ENCODE measurements around the gene MN1.
"Not testable (repeated sequence)": the region's sequence is repeated elsewhere in the genome, so short reads cannot be mapped to it uniquely, and the experiment has no call there.

The MN1 gene

GRCh38 chr22:27761665-27762064 is 39.9 kb downstream of the MN1 start:
- no peak for DNase-seq (ENCODE audit: low read depth)

DNA sequence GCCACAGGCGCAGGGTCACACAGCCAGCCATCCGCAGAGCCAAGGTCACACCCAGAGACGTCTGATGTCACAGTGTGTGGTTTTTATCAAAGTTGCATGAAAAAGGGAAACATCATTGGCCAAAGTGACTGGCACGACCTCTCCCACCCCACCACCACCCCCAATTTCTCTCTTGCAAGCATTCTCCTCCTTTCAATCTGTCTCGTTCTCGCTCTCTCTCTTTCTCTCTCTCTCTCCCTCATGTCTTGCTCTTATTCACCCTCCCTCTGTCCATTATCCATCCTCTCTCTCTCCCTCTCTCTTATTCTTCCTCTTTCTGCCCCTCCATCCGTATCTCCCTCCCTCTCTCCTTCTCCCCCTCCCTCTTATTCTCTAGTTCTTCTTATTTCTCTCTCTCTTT is 40.6 kb downstream of the MN1 start:
- DNase-seq (ENCODE audit: low read depth), result no peak

GRCh38 chr22:27760474-27760873 is 41.1 kb downstream of the MN1 start:
- no peak for DNase-seq (ENCODE audit: low read depth)

GRCh38 chr22:27757928-27758525 is 43.5 kb downstream of the MN1 start:
- DNase-seq (ENCODE audit: low read depth), result no peak

DNA sequence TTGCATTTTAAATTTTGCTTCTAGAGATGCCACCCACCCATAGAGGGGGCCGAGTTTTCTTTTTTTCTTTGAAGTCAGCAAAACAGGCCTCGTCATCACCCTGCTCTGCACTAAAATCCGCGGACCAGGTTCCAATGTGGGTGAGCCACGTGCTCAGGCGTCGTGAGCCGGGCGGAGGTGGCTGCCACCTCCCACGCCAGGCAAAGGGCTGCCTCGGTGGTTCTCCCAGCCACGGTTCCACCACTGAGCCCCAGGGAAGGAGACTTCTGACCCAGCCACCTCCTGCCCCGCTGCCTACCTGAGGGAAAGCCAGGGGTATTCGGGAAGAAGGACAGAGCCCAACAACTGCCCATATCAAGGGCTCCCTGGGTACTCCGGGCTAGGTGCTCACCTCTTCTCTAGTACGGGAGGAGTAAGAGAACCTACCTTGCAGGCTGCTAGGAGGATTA is 45.3 kb downstream of the MN1 start:
- no peak for DNase-seq (ENCODE audit: low read depth)

GRCh38 chr22:27755521-27756211 is 45.9 kb downstream of the MN1 start:
- DNase-seq (ENCODE audit: low read depth), result no peak

GRCh38 chr22:27754888-27755480 is 46.6 kb downstream of the MN1 start:
- DNase-seq (ENCODE audit: low read depth), result no peak

- no peak for DNase-seq (ENCODE audit: low read depth)
These were observed 47.2 kb downstream of the MN1 start for GRCh38 chr22:27754247-27754887.

GRCh38 chr22:27752771-27753170 is 48.8 kb downstream of the MN1 start:
- peak; percentile 33 for DNase-seq (ENCODE audit: low read depth)

GRCh38 chr22:27752141-27752540 is 49.4 kb downstream of the MN1 start:
- no peak for DNase-seq (ENCODE audit: low read depth)

GRCh38 chr22:27751277-27752070 is 50.1 kb downstream of the MN1 start:
- DNase-seq (ENCODE audit: low read depth), result no peak

GRCh38 chr22:27750584-27751265 is 50.8 kb downstream of the MN1 start:
- DNase-seq (ENCODE audit: low read depth), result no peak

DNA sequence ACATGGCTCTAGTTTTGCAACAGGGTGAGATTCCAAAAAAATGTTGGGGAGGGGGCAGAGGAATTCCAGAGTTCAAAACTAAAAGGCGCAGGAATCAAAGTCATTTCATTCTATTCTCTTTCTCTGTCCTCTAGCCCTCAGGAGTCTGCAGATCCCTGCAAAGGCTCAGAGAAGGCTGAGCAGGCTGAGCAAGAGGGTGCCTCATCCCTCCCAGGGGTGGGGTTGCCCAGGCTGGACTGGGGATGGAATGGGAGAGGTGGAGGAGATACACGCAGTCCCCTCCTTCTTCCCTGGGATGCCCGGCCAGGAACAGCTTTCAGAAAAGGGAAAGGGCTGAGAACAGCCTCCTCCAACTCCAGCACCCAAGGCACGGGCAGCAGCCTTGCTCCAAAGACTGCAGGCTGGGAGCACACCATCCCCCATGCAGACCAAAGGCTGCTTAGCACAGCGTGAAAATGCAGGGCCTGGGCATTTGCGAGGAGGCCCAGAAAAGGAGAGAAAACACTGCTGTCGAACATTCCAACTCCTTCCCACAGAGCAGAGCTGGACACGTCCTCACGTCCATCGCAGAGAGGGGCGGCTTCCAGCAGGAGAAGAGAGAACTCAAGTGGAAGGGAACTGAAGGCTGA is 51.8 kb downstream of the MN1 start:
- no peak for DNase-seq (ENCODE audit: low read depth)

DNA sequence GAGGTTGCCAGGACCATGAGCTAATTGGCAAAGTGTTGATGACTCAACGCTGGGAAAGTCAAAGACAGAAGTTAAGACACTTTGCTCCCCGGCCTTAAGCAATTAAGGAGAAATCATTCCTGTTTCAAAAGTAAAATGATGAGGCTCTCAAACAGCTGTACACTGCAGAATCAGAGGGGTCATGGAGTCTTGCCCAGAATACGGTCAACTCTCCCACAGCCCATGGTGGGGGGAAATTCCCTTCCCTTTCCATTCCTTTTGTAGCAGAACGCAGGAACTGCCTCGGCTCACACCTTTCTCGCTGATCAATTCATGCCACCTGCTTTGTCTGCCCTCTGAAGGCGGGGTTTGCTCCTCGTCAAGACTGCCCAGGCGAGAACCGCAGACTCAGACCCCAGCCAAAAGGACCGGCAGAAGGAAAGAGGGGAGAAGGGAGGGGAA is 52.8 kb downstream of the MN1 start:
- DNase-seq (ENCODE audit: low read depth), result peak; percentile 72

- DNase-seq (ENCODE audit: low read depth), result no peak
These were observed 53.2 kb downstream of the MN1 start for GRCh38 chr22:27748349-27748748.

DNA sequence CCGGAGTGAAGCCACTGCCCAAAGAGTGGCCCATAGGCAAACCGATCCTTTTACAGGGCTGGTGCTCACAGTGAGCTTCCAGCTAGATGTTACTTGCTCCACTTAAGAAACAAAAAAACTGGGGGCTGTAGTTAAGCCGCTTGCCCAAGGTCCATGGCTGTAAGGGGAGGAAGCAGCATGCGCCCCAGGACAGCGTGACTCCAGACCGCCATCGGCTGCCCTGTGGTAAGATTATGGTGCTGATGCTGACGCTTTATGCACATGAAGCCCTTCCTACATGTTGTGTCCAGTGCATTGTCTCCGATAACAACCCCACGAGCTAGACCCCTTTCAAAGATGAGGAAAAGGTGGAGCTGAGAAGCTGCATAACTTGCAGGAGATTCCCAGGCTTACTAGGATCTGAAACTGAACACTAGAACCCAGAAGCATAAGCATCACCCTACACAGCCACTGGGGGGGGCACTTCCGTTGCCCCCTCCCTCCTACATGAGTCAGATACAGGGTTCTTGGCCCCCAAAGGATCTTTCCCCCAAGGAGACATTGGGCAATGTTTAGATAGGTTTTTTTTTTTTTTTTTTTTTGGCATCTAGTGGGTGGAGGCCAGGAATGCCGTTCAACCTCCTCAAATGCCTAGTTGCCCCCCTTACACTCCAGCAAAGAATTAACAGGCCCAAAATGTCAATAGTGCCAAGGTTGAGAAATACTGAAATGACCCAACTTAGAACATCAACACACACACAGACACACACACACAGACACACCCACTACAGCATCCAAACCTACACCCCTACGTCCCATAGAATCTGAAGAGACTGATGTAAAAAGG is 53.9 kb downstream of the MN1 start:
- peak; percentile 62 for DNase-seq (ENCODE audit: low read depth)

GRCh38 chr22:27746918-27747317 is 54.6 kb downstream of the MN1 start:
- DNase-seq (ENCODE audit: low read depth), result no peak

DNA sequence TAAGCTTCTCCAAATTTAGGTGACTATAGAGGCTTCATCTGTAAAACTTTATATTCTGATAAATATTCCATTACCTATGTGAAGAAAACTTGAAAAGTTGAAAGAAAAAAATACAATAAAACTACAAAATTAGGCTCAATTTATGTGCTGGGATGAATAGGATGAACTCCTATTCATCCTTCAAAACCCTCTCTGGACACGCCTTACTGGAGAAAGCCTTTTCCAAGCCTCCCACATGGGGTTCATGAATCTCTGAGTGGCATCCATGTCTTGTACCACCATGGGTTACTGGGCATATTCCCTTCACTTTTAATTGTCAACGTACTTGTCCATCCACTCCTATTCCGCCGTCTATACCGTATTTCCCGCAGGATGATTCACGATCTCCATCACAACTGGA is 55.7 kb downstream of the MN1 start:
- no peak for DNase-seq (ENCODE audit: low read depth)

DNA sequence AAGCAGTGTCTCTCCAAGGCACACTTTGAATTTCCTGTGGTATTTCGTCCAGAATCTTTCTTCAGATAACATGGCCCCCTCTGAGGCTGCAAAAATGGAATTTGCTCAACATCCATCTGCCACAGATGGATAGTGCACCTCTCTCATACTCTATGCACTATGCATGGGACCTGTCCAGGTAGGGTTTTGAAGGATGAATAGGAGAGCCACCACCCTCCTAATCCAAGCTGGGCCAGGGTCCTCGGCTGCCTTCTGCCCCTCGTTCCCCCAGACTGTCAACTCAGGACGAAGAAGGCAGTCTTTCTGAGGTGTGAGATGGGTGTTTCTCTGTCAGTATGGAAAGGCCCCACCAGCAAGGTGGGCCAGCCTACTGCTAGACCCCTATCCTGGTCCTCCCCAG is 56.4 kb downstream of the MN1 start:
- DNase-seq (ENCODE audit: low read depth), result no peak

DNA sequence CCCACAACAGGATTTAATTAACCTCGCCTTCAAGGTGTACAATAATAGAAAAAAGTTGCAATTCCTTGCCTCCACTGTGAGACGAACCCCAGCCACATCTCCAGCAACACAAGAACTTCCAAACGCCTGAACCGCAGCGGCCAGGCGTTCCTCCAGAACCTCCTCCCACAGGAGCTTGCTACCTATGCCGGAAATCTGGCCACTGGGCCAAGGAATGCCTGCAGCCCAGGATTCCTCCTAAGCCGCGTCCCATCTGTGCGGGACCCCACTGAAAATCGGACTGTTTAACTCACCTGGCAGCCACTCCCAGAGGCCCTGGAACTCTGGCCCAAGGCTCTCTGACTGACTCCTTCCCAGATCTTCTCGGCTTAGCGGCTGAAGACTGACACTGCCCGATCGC is 57.5 kb downstream of the MN1 start:
- not testable (repeated sequence) for DNase-seq (ENCODE audit: low read depth)

All from fibroblast of the conjunctiva (primary cell).